HG03571 (cell line): Measurements from ENCODE around the gene DNAJC28.

Experiments used
- ATAC-seq: cut with Tn5 transposase; IDR thresholded peaks from one replicate; pipeline ENCODE4 v1.9.1; 2021; ENCODE audit not compliant: unreplicated experiment

The DNAJC28 gene

DNA sequence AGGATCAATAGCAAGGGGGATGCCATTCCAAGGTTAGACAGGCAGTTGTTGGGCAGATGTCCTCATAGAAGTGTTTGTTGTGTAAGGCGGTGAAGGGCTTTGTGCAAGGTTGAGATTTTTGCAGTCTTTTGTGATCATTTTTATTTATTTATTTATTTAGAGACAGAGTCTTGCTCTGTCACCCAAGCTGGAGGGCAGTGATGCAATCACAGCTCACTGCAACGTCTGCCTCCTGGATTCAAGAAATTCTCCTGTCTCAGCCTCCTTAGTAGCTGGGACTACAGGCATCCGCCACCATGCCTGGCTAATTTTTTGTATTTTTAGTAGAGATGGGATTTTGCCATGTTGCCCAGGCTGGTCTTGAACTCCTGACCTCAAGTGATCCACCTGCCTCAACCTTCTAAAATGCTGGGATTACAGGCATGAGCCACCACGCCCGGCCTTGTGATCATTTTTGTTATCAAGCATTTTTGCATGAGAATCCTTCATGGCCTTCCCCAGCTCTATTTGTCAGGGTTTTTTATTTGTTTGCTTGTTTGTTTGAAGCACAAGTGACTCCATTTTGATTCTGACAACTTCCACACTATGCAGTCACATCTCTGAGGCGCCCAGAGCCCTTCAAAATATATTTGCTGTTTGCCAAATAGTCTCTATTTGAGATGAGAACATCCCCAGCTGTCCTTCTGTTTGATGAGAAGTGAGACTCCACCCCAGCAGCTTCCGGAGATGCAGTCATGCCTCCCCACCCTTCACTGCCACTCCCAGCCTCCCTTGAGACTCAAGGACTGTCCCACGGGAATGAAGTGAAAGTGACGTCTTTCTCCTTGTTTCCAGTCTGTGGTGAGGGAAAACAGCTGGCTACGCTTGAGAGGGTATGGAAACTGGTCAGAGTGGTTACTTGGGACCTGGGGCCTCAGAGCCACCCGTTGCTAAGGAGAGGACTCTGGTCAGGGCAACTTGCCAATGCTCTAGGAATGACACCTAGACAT, 49.7 kb downstream of the DNAJC28 start:
- peak; percentile 74 for ATAC-seq
